Measurements from ENCODE around the gene SEC22A.

Gene SEC22A

GRCh38 chr3:123311201-123311600 is 109.5 kb downstream of the SEC22A start:
- no peak for DNase-seq

- no peak for DNase-seq
These were observed 110.9 kb downstream of the SEC22A start for GRCh38 chr3:123312331-123313265.

GRCh38 chr3:123313889-123314288 is 112.1 kb downstream of the SEC22A start:
- DNase-seq = no peak

- no peak for DNase-seq
These were observed 112.9 kb downstream of the SEC22A start for GRCh38 chr3:123314359-123315270.

- no peak for DNase-seq
These were observed 113.5 kb downstream of the SEC22A start for GRCh38 chr3:123315271-123315595.

GRCh38 chr3:123317716-123318115 is 116.0 kb downstream of the SEC22A start:
- no peak for DNase-seq

GRCh38 chr3:123318374-123318773 is 116.6 kb downstream of the SEC22A start:
- no peak for DNase-seq

GRCh38 chr3:123319760-123320159 is 118.0 kb downstream of the SEC22A start:
- DNase-seq = no peak

GRCh38 chr3:123320221-123320620 is 118.5 kb downstream of the SEC22A start:
- DNase-seq = no peak

GRCh38 chr3:123321806-123322205 is 120.1 kb downstream of the SEC22A start:
- DNase-seq = no peak

- no peak for DNase-seq
These were observed 121.1 kb downstream of the SEC22A start for GRCh38 chr3:123322866-123323265.
